Calu3 (cell line): Measurements from ENCODE around the gene SAG. TPM values are rescaled to one million over a fixed set of nuclear protein-coding genes. Genes with fewer than 3 reads are reported as not detected.

Experiments
- BruUV-seq: library from RNA; stranded (reverse); fragments of 400-500 nt; replicated peaks from 2 replicates; lab custom pipeline; 2021; lab: Mats Ljungman, UMichigan
- CTCF ChIA-PET: fragments of 300-600 bp; sonication (Branson Sonifier 250); formaldehyde crosslinking; loops from one replicate; lab custom pipeline; 2022; ENCODE audit warnings: antibody characterized with exemption; lab: Charles Lee
- DNase-seq: peaks from one replicate; pipeline ENCODE4 v3.0.0; 2022
- H3K27ac Mint-ChIP-seq: one replicate; pipeline ENCODE4 v1.8.0; 2022; ENCODE audit warnings: mixed read lengths; ENCODE audit not compliant: unreplicated experiment
- H3K27me3 Mint-ChIP-seq: one replicate; pipeline ENCODE4 v1.8.0; 2022; ENCODE audit warnings: mixed read lengths; ENCODE audit not compliant: unreplicated experiment
- H3K36me3 Mint-ChIP-seq: one replicate; pipeline ENCODE4 v1.8.0; 2022; ENCODE audit warnings: mild to moderate bottlenecking, moderate library complexity, mixed read lengths; ENCODE audit not compliant: insufficient read depth, unreplicated experiment
- H3K4me1 Mint-ChIP-seq: one replicate; pipeline ENCODE4 v1.8.0; 2022; ENCODE audit warnings: mild to moderate bottlenecking, low read depth, mixed read lengths; ENCODE audit not compliant: unreplicated experiment
- H3K4me3 Mint-ChIP-seq: one replicate; pipeline ENCODE4 v1.8.0; 2022; ENCODE audit warnings: mild to moderate bottlenecking, low read depth, moderate library complexity, mixed read lengths; ENCODE audit not compliant: unreplicated experiment
- H3K9me3 Mint-ChIP-seq: one replicate; pipeline ENCODE4 v1.8.0; 2022; ENCODE audit warnings: low read depth, mixed read lengths; ENCODE audit not compliant: unreplicated experiment
- CTCF ChIP-seq: fragments of 200-600 bp; IDR thresholded peaks from one replicate; pipeline ENCODE4 v1.8.0; 2022; ENCODE audit warnings: antibody characterized with exemption; ENCODE audit not compliant: unreplicated experiment
- intact Hi-C: fragments of 100-400 bp; cut with micrococcal nuclease; formaldehyde crosslinking; loops from one replicate; pipeline ENCODE4 v1.10.0; 2022; ENCODE audit not compliant: unreplicated experiment
- total RNA-seq: library from RNA; stranded (reverse); gene quantifications from 2 replicates; pipeline ENCODE4 v1.2.3, GENCODE V29; 2022

Gene SAG
- total RNA-seq, 1 experiment from 2014 or later, result not detected

DNA sequence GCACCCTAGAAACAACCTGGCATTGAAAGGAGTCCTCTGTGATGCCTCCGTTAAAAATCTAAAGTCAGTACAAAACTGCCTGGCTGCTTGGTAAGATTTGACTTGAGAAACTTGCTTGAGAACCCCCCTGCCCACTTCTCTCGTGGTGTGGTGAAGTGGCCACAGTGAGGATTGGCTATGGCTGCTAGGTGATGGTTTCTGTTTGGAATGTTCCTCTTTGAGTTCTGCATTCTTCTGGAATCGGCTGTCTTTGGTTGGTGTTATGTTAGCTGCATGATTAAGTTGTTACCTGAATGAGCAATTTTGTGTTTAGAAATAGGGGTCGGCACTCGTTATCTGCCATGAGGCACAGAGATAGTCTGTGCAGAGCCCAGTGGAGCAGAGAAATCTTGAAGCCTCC is 21.7 kb upstream of the SAG start:
- Mint-ChIP-seq H3K36me3 (peaks cover 53% of the 10 kb centered on the region), H3K27ac (no peak overlapping the region), H3K9me3 (no peaks in the 10 kb centered on the region), H3K4me1 (no peaks in the 10 kb centered on the region), H3K4me3 (no peak overlapping the region), H3K27me3 (no peaks in the 10 kb centered on the region)
- DNase-seq, result no peak
- CTCF ChIA-PET, result interaction anchor here (0.7 kb wide), 1 partner anchor 429 kb away, joined by 5 read pairs; no protein-coding TSS in a partner anchor
- no peak for TF ChIP-seq CTCF
- no TSS peak for BruUV-seq
- intact Hi-C loops, result no loop called here

- TF ChIP-seq CTCF, result no peak
- no peak overlapping the region for H3K27ac Mint-ChIP-seq
- CTCF ChIA-PET, result no interaction called here
- H3K4me1 Mint-ChIP-seq, result no peaks in the 10 kb centered on the region
- H3K36me3 Mint-ChIP-seq, result peaks cover 50% of the 10 kb centered on the region
- no peak overlapping the region for H3K4me3 Mint-ChIP-seq
- DNase-seq, result no peak
- BruUV-seq, result no TSS peak
- intact Hi-C loops, result no loop called here
- H3K9me3 Mint-ChIP-seq, result no peaks in the 10 kb centered on the region
- no peaks in the 10 kb centered on the region for H3K27me3 Mint-ChIP-seq
Observed at GRCh38 chr2:233287871-233288270, 19.7 kb upstream of the SAG start.

DNA sequence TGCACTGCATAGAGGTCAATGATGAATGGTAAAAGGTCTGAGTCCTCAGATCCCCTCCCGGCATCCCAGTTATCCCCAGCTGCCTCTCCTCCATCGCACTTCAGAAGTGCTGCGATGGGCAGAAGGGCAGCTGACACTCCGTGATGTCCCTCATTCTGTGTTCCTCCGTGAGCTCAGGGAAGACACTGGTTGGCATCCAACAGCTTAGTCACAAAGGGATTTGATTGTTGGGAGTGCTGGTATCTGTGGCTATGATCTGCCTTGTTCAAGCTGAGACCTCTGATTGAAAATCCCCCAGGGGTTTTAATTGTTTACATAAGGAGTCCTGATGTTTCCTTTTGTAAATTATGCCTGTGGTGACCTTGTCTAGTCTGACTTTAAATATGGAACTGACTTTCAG is 19.0 kb upstream of the SAG start:
- CTCF ChIA-PET, result no interaction called here
- peaks cover 50% of the 10 kb centered on the region for H3K36me3 Mint-ChIP-seq

DNA sequence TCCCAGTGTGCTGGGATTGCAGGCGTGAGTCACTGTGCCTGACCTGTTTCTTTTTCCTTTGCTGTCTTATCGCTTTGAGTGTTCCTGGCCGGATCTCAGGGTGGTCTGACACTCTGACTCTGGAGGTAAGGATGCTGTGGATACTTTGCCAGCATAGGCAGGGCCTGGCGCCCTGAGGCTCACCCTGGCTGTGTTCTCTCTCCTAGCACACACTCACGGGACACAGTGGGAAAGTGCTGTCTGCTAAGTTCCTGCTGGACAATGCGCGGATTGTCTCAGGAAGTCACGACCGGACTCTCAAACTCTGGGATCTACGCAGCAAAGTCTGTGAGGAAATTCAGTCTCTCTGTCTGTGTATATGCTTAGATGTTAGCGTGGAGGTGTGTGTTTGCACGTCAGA is 18.0 kb upstream of the SAG start:
- Mint-ChIP-seq H3K9me3 (no peaks in the 10 kb centered on the region), H3K4me1 (no peaks in the 10 kb centered on the region), H3K27me3 (no peaks in the 10 kb centered on the region), H3K4me3 (no peak overlapping the region), H3K36me3 (peaks cover 51% of the 10 kb centered on the region), H3K27ac (no peak overlapping the region)
- no TSS peak for BruUV-seq
- TF ChIP-seq CTCF, result no peak
- intact Hi-C loops, result no loop called here
- DNase-seq, result no peak
- CTCF ChIA-PET, result no interaction called here

More for the DNA sequence above, 19.0 kb upstream of the SAG start:
- Mint-ChIP-seq H3K27me3 (no peaks in the 10 kb centered on the region), H3K9me3 (no peaks in the 10 kb centered on the region), H3K4me3 (no peak overlapping the region), H3K4me1 (no peaks in the 10 kb centered on the region), H3K27ac (no peak overlapping the region)
- intact Hi-C loops, result no loop called here
- BruUV-seq, result no TSS peak
- no peak for TF ChIP-seq CTCF
- no peak for DNase-seq
